ENCODE measurements around the gene TMEM247. TPM values are rescaled to one million over a fixed set of nuclear protein-coding genes. Genes with fewer than 3 reads are reported as not detected.

TMEM247 gene
- total RNA-seq, 1 experiment from 2014 or later = not detected

GRCh38 chr2:46451131-46451711 lies 28.1 kb upstream of the TMEM247 start:
- Histone ChIP-seq H4K5ac (ENCODE audit: insufficient read length, low read depth, low read length) (no peak overlapping the region), H3K18ac (ENCODE audit: insufficient read length, low read depth, low read length) (no peak overlapping the region), H2BK20ac (ENCODE audit: low read depth, low read length, poor library complexity, severe bottlenecking) (no peak overlapping the region), H3K4ac (ENCODE audit: low read depth, low read length) (no peak overlapping the region), H2AFZ (ENCODE audit: low read length) (no peak overlapping the region), H3K9me3 (ENCODE audit: control insufficient read depth, low read depth, low read length) (no peaks in the 10 kb centered on the region), H3K4me1 (ENCODE audit: insufficient read depth, low read length) (no peaks in the 10 kb centered on the region), H3K9ac (ENCODE audit: extremely low read depth, insufficient read length, low read length) (no peak overlapping the region), H3K79me2 (ENCODE audit: insufficient read depth, low read length) (no peaks in the 10 kb centered on the region), H2BK120ac (ENCODE audit: low read depth, low read length, poor library complexity, severe bottlenecking) (no peak overlapping the region), H2BK12ac (ENCODE audit: insufficient read length, low read depth, low read length) (no peak overlapping the region), H4K91ac (ENCODE audit: insufficient read length, low read depth, low read length) (no peak overlapping the region), H2BK15ac (ENCODE audit: low read depth, low read length) (no peak overlapping the region), H3T11ph (ENCODE audit: low read length) (no peak overlapping the region), H3K27ac (ENCODE audit: insufficient read length, low read depth, low read length) (no peak overlapping the region), H3K4me2 (ENCODE audit: insufficient read depth, insufficient read length, low read length) (no peak overlapping the region), H3K23ac (ENCODE audit: insufficient read length, low read depth, low read length) (no peak overlapping the region), H2AK5ac (ENCODE audit: insufficient read length, low read length) (no peak overlapping the region), H3K56ac (ENCODE audit: insufficient read length, low read depth, low read length) (no peak overlapping the region), H4K8ac (replicated peaks; ENCODE audit: insufficient read length, low read depth, low read length) (no peak overlapping the region), H2BK5ac (ENCODE audit: insufficient read length, low read length) (no peak overlapping the region), H3K23me2 (ENCODE audit: insufficient read length, low read depth, low read length, poor library complexity, severe bottlenecking) (no peaks in the 10 kb centered on the region), H3K79me1 (ENCODE audit: insufficient read depth, low read depth, low read length, poor library complexity, severe bottlenecking) (no peaks in the 10 kb centered on the region), H3K27me3 (ENCODE audit: insufficient read depth, low read length) (no peaks in the 10 kb centered on the region), H3K14ac (ENCODE audit: insufficient read depth, low read length) (no peak overlapping the region), H4K20me1 (ENCODE audit: control insufficient read depth, insufficient read depth, insufficient read length) (no peaks in the 10 kb centered on the region)
- no CpG with 5 or more reads among the region's 9 CpGs for WGBS (ENCODE audit: extremely low coverage, insufficient read length, low lambda C conversion rate)
- H3K27ac Mint-ChIP-seq = no peak overlapping the region
- H3K4me3 Mint-ChIP-seq = no peak overlapping the region
- DNase-seq = no peak
- H3K27me3 Mint-ChIP-seq (ENCODE audit: low read depth) = peaks cover 6% of the 10 kb centered on the region
- TF ChIP-seq, protein P1, sequence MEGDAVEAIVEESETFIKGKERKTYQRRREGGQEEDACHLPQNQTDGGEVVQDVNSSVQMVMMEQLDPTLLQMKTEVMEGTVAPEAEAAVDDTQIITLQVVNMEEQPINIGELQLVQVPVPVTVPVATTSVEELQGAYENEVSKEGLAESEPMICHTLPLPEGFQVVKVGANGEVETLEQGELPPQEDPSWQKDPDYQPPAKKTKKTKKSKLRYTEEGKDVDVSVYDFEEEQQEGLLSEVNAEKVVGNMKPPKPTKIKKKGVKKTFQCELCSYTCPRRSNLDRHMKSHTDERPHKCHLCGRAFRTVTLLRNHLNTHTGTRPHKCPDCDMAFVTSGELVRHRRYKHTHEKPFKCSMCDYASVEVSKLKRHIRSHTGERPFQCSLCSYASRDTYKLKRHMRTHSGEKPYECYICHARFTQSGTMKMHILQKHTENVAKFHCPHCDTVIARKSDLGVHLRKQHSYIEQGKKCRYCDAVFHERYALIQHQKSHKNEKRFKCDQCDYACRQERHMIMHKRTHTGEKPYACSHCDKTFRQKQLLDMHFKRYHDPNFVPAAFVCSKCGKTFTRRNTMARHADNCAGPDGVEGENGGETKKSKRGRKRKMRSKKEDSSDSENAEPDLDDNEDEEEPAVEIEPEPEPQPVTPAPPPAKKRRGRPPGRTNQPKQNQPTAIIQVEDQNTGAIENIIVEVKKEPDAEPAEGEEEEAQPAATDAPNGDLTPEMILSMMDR (conservative IDR thresholded peaks at IDR 0.05) = no peak
- H3K9me3 Mint-ChIP-seq = peaks cover 0 to 2% of the 10 kb centered on the region in 2 experiments; a peak in 1 of 5 replicates
- H3K36me3 Mint-ChIP-seq (ENCODE audit: insufficient read depth in 1 of 3, low read depth in 3 of 3) = no peaks in the 10 kb centered on the region
- H3K4me1 Mint-ChIP-seq = no peaks in the 10 kb centered on the region

Data from H9 (cell line).